GM12891 (cell line): Measurements from ENCODE around the gene TBC1D1.

Source experiments
- POLR2A ChIP-seq: IDR thresholded peaks from 2 replicates; pipeline ENCODE4 v1.6.1; 2011; ENCODE audit warnings: low read depth, low read length, control low read depth
- POLR2AphosphoS5 ChIP-seq: IDR thresholded peaks from 2 replicates; pipeline ENCODE4 v1.6.1; 2011; ENCODE audit warnings: low read depth, low read length, control low read depth

- TF ChIP-seq POLR2A = no peak
- no peak for TF ChIP-seq POLR2AphosphoS5
Observed at GRCh38 chr4:38034986-38035882, 144.3 kb downstream of the TBC1D1 start.
